T-helper 2 cell treated with Interferon-gamma antibody and Interleukin-4, amounts not matched to agents 100 ng/mL and 5 ng/mL, for 36 hours (primary cell): Measurements from ENCODE around the gene MYH7B. TPM values are rescaled to one million over a fixed set of nuclear protein-coding genes. Genes with fewer than 3 reads are reported as not detected.

ENCODE experiments used
- intact Hi-C: fragments of 100-400 bp; cut with micrococcal nuclease; formaldehyde crosslinking; loops from one replicate; pipeline ENCODE4 v1.15.1; 2023
- total RNA-seq: library from RNA; stranded (reverse); gene quantifications from 2 replicates; pipeline ENCODE4 v1.2.3, GENCODE V29; 2022

Gene MYH7B
- total RNA-seq, 1 donor from 2014 or later: 0.20 TPM

DNA sequence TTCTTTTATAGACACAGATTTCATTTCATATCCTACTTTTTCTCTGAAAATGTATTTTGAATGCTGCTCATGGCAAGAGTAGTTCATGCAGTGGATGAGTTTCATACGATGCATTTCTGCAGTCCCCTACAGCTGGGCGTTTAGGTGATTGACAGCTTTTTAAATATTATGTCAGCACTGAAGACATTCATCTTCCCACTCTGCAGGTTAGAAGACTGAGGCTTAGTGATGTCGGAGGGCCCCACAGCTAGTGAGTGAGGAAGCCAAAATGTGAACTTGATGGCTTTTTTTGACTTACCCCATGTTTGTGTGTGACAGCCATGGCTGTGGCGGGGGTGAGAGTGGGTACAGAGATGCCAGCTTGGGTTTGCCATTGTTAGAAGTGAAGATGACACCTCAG lies 33.5 kb downstream of the MYH7B start:
- intact Hi-C loops: no loop called here

- intact Hi-C loops: no loop called here
Measured at GRCh38 chr20:34989670-34990069, 34.0 kb downstream of the MYH7B start.

GRCh38 chr20:34990231-34990630 lies 34.6 kb downstream of the MYH7B start:
- intact Hi-C loops: no loop called here

GRCh38 chr20:34990661-34991214 lies 35.1 kb downstream of the MYH7B start:
- intact Hi-C loops: no loop called here

DNA sequence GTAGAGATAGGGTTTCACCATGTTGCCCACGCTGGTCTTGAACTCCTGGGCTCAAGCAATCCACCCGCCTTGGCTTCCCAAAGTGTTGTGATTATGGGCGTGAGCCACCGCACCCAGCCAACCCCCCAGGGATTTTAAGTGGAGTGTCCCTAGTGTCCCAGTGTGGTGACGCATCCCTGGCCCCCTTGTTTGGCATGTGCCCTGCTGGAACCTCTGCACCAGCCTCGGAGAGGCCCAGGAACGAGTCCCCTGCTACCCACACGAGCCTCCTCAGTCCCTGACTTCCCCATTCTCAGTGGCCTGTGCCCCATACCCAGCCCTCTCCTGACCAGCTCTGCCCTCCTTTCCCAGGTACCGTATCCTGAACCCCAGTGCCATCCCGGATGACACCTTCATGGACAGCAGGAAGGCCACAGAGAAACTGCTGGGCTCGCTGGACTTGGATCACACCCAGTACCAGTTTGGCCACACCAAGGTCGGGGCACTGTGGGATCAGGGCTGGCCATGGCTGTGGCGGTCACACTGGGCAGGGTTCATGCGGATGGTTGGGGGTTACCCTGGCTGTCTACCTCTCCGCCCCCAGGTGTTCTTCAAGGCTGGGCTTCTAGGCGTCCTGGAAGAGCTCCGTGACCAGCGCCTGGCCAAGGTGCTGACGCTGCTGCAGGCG lies 37.2 kb downstream of the MYH7B start:
- intact Hi-C loops: no loop called here

DNA sequence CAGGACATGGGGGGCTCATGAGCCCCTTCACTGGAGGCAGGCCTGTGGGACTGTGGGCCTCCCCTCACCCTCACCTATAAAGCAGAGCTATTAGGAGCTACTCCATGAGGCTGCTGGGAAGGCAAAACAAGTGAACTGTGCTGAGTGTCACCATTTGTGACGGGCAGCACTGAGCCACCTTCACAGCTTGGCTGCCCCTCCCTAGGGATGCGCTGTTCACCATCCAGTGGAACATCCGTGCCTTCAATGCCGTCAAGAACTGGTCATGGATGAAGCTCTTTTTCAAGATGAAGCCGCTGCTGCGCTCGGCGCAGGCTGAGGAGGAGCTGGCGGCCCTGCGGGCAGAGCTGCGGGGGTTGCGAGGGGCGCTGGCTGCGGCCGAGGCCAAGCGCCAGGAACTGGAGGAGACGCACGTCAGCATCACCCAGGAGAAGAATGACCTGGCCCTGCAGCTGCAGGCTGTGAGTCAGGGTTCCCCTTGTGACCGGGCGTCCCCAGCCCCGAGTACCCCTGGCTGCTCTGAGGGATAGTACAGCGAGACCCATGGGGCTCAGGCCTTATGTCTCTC lies 38.4 kb downstream of the MYH7B start:
- intact Hi-C loops: no loop called here

GRCh38 chr20:34994509-34995131 lies 39.0 kb downstream of the MYH7B start:
- intact Hi-C loops: no loop called here

DNA sequence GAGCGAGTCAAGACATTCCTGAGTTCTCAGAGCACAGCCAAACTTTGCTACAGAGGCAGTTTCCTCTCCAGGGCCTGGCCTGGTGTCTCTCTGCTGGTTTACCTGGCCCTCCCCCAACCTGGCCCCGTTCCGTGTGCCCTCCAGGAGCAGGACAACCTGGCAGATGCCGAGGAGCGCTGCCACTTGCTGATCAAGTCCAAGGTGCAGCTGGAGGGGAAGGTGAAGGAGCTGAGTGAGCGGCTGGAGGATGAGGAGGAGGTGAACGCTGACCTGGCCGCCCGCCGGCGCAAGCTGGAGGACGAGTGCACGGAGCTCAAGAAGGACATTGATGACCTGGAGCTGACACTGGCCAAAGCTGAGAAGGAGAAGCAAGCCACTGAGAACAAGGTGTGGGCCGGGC lies 39.5 kb downstream of the MYH7B start:
- intact Hi-C loops: no loop called here

DNA sequence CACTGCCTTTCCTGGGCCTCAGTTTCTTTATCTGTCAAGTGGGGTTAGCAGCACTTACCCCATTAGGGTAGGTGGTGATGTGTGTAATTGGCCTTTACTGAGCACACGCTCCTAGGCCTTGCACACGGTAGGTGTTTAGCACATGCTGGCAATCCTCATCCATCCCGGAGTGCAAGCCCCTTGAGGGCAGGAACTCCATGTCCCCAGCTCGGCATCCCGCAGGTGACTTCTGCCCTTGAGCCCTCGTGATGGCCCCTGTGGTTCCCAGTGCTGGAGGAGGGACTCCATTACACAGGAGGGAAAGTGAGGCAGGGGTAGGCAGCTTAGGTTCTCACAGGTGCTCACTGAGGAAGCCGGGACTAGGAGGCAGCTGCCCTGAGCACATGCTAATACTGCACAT lies 40.0 kb downstream of the MYH7B start:
- intact Hi-C loops: no loop called here

GRCh38 chr20:34996243-34997028 lies 40.8 kb downstream of the MYH7B start:
- intact Hi-C loops: no loop called here

- intact Hi-C loops: no loop called here
Measured at GRCh38 chr20:34997131-34997561, 41.5 kb downstream of the MYH7B start.

- intact Hi-C loops: no loop called here
Measured at GRCh38 chr20:34997774-34998173, 42.1 kb downstream of the MYH7B start.

- intact Hi-C loops: no loop called here
Measured at GRCh38 chr20:34998331-34998950, 42.8 kb downstream of the MYH7B start.

DNA sequence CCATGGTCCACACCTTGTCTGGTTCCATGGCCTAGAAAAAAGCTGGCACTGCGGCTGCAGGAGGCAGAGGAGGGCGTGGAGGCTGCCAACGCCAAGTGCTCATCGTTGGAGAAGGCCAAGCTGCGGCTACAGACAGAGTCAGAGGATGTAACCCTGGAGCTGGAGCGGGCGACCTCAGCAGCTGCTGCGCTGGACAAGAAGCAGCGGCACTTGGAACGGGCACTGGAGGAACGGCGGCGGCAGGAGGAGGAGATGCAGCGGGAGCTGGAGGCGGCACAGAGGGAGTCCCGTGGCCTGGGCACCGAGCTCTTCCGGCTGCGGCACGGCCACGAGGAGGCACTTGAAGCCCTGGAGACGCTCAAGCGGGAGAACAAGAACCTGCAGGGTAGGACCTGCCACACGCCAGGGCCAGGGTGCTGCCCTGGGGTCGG lies 43.4 kb downstream of the MYH7B start:
- intact Hi-C loops: no loop called here

- intact Hi-C loops: no loop called here
Measured at GRCh38 chr20:34999782-35000181, 44.1 kb downstream of the MYH7B start.

GRCh38 chr20:35000311-35000921 lies 44.7 kb downstream of the MYH7B start:
- intact Hi-C loops: no loop called here

GRCh38 chr20:35000922-35001595 lies 45.4 kb downstream of the MYH7B start:
- intact Hi-C loops: no loop called here

DNA sequence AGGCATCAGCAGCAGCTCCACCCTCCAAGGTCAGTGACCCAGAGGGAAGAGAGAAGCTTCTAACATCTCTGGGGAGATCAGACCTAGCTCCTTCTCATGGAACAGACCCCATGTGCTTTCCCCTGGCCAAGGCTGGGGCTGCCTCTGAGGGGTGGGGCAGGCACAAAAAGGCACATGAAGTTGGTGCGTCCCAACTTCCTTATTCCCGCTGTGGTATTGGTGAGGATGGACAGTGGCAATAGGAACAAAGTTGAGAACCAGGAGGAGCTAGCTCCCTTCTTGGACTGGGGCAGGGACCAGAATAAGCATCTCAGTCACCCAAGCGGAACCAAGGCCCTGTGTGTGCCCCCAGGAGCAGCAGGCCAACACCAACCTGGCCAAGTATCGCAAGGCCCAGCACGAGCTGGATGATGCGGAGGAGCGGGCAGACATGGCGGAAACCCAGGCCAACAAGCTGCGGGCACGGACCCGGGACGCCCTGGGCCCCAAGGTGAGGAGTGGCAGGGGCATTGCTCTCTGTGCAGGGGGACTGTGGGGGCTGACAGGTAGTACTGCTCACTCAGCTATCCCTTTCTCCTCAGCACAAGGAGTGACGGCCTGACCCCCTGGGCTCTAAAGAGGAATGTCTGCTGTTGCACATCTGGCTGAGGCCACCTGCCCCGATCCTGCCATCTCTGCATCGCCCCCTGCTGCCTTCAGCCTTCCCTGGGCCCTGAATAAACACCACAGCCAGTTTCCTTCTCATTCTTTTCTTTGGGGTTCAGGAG lies 46.1 kb downstream of the MYH7B start:
- intact Hi-C loops: no loop called here

GRCh38 chr20:35002426-35003210 lies 47.0 kb downstream of the MYH7B start:
- intact Hi-C loops: no loop called here
